GM18499 (cell line): ENCODE measurements around the gene CADPS2.

Source experiments
- ATAC-seq: cut with Tn5 transposase; IDR thresholded peaks from one replicate; pipeline ENCODE4 v1.9.1; 2021; ENCODE audit warnings: moderate number of reproducible peaks; ENCODE audit not compliant: insufficient read depth, unreplicated experiment

Gene CADPS2

GRCh38 chr7:122482212-122482611 is 404.0 kb downstream of the CADPS2 start:
- no peak for ATAC-seq

- ATAC-seq = no peak
These were observed 415.4 kb downstream of the CADPS2 start for GRCh38 chr7:122470859-122471258.

- ATAC-seq = no peak
These were observed 417.3 kb downstream of the CADPS2 start for GRCh38 chr7:122468945-122469344.

- no peak for ATAC-seq
These were observed 418.4 kb downstream of the CADPS2 start for GRCh38 chr7:122467661-122468449.

GRCh38 chr7:122465296-122465695 is 421.0 kb downstream of the CADPS2 start:
- ATAC-seq = no peak

- ATAC-seq = no peak
These were observed 422.6 kb downstream of the CADPS2 start for GRCh38 chr7:122463631-122464030.

GRCh38 chr7:122460936-122461335 is 425.3 kb downstream of the CADPS2 start:
- ATAC-seq = no peak

- no peak for ATAC-seq
These were observed 428.3 kb downstream of the CADPS2 start for GRCh38 chr7:122457969-122458368.

- ATAC-seq = no peak
These were observed 428.9 kb downstream of the CADPS2 start for GRCh38 chr7:122457325-122457724.

- ATAC-seq = no peak
These were observed 431.3 kb downstream of the CADPS2 start for GRCh38 chr7:122454776-122455507.

- no peak for ATAC-seq
These were observed 432.8 kb downstream of the CADPS2 start for GRCh38 chr7:122453432-122453831.

- ATAC-seq = no peak
These were observed 437.2 kb downstream of the CADPS2 start for GRCh38 chr7:122448893-122449589.

GRCh38 chr7:122442929-122443328 is 443.3 kb downstream of the CADPS2 start:
- ATAC-seq = no peak

GRCh38 chr7:122438492-122438891 is 447.8 kb downstream of the CADPS2 start:
- ATAC-seq = no peak

- ATAC-seq = no peak
These were observed 448.3 kb downstream of the CADPS2 start for GRCh38 chr7:122438006-122438405.

- ATAC-seq = no peak
These were observed 452.5 kb downstream of the CADPS2 start for GRCh38 chr7:122433765-122434164.

- ATAC-seq = no peak
These were observed 455.6 kb downstream of the CADPS2 start for GRCh38 chr7:122430710-122431109.

GRCh38 chr7:122429926-122430325 is 456.3 kb downstream of the CADPS2 start:
- ATAC-seq = no peak

GRCh38 chr7:122425731-122426130 is 460.5 kb downstream of the CADPS2 start:
- ATAC-seq = no peak

GRCh38 chr7:122423591-122423990 is 462.7 kb downstream of the CADPS2 start:
- ATAC-seq = no peak

GRCh38 chr7:122416336-122416735 is 469.9 kb downstream of the CADPS2 start:
- no peak for ATAC-seq
